DND-41 (cell line): Measurements from ENCODE around the gene COL19A1.
"Not testable (repeated sequence)": the region's sequence is repeated elsewhere in the genome, so short reads cannot be mapped to it uniquely, and the experiment has no call there.

Source experiments
- ATAC-seq: fragments of 200-7000 bp; cut with Tn5 transposase; 3 replicates; pipeline ENCODE4 v1.9.1; 2021; ENCODE audit warnings: low read depth; ENCODE audit not compliant: insufficient read depth
- DNase-seq: peaks from one replicate; pipeline ENCODE4 v3.0.0-alpha.2; 2020
- H2AFZ ChIP-seq: 2 replicates; pipeline ENCODE4 v1.6.0; 2012; ENCODE audit warnings: low read depth, low read length
- H3K27ac ChIP-seq: 2 replicates; pipeline ENCODE4 v1.5.1; 2012; ENCODE audit warnings: low read length, inconsistent platforms
- H3K27me3 ChIP-seq: fragments of 200-600 bp; sonication (generic); 2 replicates; pipeline ENCODE4 v1.6.0; 2012; ENCODE audit warnings: low read length, mild to moderate bottlenecking, inconsistent platforms; ENCODE audit not compliant: insufficient read depth, poor library complexity
- H3K36me3 ChIP-seq: 2 replicates; pipeline ENCODE4 v1.5.1; 2012; ENCODE audit warnings: low read length, inconsistent platforms; ENCODE audit not compliant: insufficient read depth
- H3K4me1 ChIP-seq: 2 replicates; pipeline ENCODE4 v1.5.1; 2012; ENCODE audit warnings: mild to moderate bottlenecking, low read length; ENCODE audit not compliant: insufficient read depth
- H3K4me2 ChIP-seq: 2 replicates; pipeline ENCODE4 v1.6.0; 2012; ENCODE audit warnings: mild to moderate bottlenecking, moderate library complexity, low read length, inconsistent platforms; ENCODE audit not compliant: insufficient read depth
- H3K4me3 ChIP-seq, 2 experiments: fragments of 200-600 bp in 1 of 2; shearing (Covaris generic) in 1 of 2; 2 replicates each; pipeline ENCODE4 v1.5.1; 2012 to 2016; ENCODE audit warnings: inconsistent platforms in 2 of 2, low read length in 2 of 2, mild to moderate bottlenecking in 2 of 2, low read depth in 1 of 2, moderate library complexity in 1 of 2
- H3K79me2 ChIP-seq: 2 replicates; pipeline ENCODE4 v1.6.0; 2012; ENCODE audit warnings: low read length, inconsistent platforms; ENCODE audit not compliant: insufficient read depth
- H3K9ac ChIP-seq: 2 replicates; pipeline ENCODE4 v1.6.0; 2012; ENCODE audit warnings: low read depth, mild to moderate bottlenecking, inconsistent platforms, low read length, moderate library complexity
- H3K9me3 ChIP-seq: 2 replicates; pipeline ENCODE4 v1.5.1; 2012; ENCODE audit warnings: low read length, moderate library complexity, mild to moderate bottlenecking, inconsistent platforms; ENCODE audit not compliant: insufficient read depth, severe bottlenecking
- H4K20me1 ChIP-seq: 2 replicates; pipeline ENCODE4 v1.6.0; 2012; ENCODE audit warnings: low read length; ENCODE audit not compliant: insufficient read depth
- EZH2 ChIP-seq: IDR thresholded peaks from 3 replicates; pipeline ENCODE4 v1.6.1; 2012; ENCODE audit warnings: borderline replicate concordance, low read depth, mild to moderate bottlenecking, moderate library complexity, low read length, inconsistent platforms; ENCODE audit not compliant: severe bottlenecking
- TF ChIP-seq, protein P1 (sequence below): IDR thresholded peaks from 2 replicates; pipeline ENCODE4 v1.5.1; 2012; ENCODE audit warnings: borderline replicate concordance, low read length, moderate library complexity, mild to moderate bottlenecking; ENCODE audit not compliant: poor library complexity, severe bottlenecking; ENCODE audit errors: extremely low read depth

Gene COL19A1

GRCh38 chr6:69893266-69893665, 26.9 kb downstream of the COL19A1 start:
- H3K9ac ChIP-seq, H3K27me3 ChIP-seq, H2AFZ ChIP-seq, H4K20me1 ChIP-seq, H3K9me3 ChIP-seq, H3K4me1 ChIP-seq, DNase-seq, H3K36me3 ChIP-seq, H3K4me2 ChIP-seq, H3K79me2 ChIP-seq, H3K27ac ChIP-seq, H3K4me3 ChIP-seq, ATAC-seq: not testable (repeated sequence)

- H4K20me1 ChIP-seq: no peaks in the 10 kb centered on the region
- H3K4me1 ChIP-seq: no peaks in the 10 kb centered on the region
- ATAC-seq (no peak), DNase-seq (no peak)
- no peak for TF ChIP-seq EZH2
- TF ChIP-seq, protein P1, sequence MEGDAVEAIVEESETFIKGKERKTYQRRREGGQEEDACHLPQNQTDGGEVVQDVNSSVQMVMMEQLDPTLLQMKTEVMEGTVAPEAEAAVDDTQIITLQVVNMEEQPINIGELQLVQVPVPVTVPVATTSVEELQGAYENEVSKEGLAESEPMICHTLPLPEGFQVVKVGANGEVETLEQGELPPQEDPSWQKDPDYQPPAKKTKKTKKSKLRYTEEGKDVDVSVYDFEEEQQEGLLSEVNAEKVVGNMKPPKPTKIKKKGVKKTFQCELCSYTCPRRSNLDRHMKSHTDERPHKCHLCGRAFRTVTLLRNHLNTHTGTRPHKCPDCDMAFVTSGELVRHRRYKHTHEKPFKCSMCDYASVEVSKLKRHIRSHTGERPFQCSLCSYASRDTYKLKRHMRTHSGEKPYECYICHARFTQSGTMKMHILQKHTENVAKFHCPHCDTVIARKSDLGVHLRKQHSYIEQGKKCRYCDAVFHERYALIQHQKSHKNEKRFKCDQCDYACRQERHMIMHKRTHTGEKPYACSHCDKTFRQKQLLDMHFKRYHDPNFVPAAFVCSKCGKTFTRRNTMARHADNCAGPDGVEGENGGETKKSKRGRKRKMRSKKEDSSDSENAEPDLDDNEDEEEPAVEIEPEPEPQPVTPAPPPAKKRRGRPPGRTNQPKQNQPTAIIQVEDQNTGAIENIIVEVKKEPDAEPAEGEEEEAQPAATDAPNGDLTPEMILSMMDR: no peak
- H3K9ac ChIP-seq: no peak overlapping the region
- no peak overlapping the region for H2AFZ ChIP-seq
- H3K4me2 ChIP-seq: no peak overlapping the region
- no peak overlapping the region for H3K27ac ChIP-seq
- no peaks in the 10 kb centered on the region for H3K27me3 ChIP-seq
- no peaks in the 10 kb centered on the region for H3K36me3 ChIP-seq
- H3K4me3 ChIP-seq: no peak overlapping the region
- H3K79me2 ChIP-seq: no peaks in the 10 kb centered on the region
- no peaks in the 10 kb centered on the region for H3K9me3 ChIP-seq
These were observed 28.4 kb downstream of the COL19A1 start for GRCh38 chr6:69894578-69895347.

GRCh38 chr6:69895396-69895795, 29.0 kb downstream of the COL19A1 start:
- Histone ChIP-seq H3K9ac (no peak overlapping the region), H3K4me3 (no peak overlapping the region), H3K4me2 (no peak overlapping the region), H3K4me1 (no peaks in the 10 kb centered on the region), H2AFZ (no peak overlapping the region), H3K27me3 (no peaks in the 10 kb centered on the region), H3K27ac (no peak overlapping the region), H4K20me1 (no peaks in the 10 kb centered on the region), H3K79me2 (no peaks in the 10 kb centered on the region), H3K9me3 (no peaks in the 10 kb centered on the region), H3K36me3 (no peaks in the 10 kb centered on the region)
- ATAC-seq (no peak), DNase-seq (no peak)
- TF ChIP-seq, protein P1: no peak
- no peak for TF ChIP-seq EZH2

DNA sequence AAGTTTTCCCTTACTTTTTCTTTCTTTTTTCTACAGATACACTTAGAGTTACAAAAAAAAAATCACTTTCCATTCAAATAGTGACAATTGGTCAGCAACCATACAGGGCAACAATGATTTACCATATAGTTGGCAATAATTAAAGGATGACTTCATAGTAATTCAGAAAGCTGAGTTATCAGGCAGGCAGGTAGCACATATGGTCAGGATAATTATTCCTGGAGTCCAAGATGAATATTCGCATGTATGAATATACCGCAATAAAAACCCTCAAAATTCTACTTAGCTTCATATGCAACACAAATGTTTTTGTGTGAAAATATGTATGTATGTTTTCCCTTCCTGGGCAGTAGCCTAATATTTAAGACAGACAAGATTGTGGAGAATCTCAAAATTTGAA, 34.5 kb downstream of the COL19A1 start:
- Histone ChIP-seq H3K4me2 (no peak overlapping the region), H4K20me1 (no peaks in the 10 kb centered on the region), H3K36me3 (no peaks in the 10 kb centered on the region), H3K27ac (no peak overlapping the region), H3K79me2 (no peaks in the 10 kb centered on the region), H3K4me1 (no peaks in the 10 kb centered on the region), H3K4me3 (no peak overlapping the region), H3K27me3 (no peaks in the 10 kb centered on the region), H3K9ac (no peak overlapping the region), H2AFZ (no peak overlapping the region), H3K9me3 (no peaks in the 10 kb centered on the region)
- TF ChIP-seq EZH2: no peak
- TF ChIP-seq, protein P1: no peak
- ATAC-seq: no peak
- DNase-seq: no peak
